Measurements from ENCODE around the gene TEX2.

DNA sequence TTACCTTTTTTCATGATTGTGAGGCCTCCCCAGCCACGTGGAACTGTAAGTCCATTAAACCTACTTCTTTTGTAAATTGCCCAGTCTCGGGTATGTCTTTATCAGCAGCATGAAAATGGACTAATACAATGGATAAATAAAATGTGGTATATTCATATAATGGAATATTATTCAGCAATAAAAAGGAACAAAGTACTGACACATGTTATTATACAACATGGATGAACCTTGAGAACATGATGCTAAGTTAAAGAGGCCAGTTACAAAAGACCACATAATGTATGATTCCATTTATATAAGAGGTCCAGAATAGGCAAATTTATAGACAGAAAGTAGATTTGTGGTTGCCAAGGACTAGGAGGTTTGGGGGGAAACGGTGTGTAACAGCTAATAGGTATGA lies 138.5 kb downstream of the TEX2 start:
- TF ChIP-seq, protein P1, sequence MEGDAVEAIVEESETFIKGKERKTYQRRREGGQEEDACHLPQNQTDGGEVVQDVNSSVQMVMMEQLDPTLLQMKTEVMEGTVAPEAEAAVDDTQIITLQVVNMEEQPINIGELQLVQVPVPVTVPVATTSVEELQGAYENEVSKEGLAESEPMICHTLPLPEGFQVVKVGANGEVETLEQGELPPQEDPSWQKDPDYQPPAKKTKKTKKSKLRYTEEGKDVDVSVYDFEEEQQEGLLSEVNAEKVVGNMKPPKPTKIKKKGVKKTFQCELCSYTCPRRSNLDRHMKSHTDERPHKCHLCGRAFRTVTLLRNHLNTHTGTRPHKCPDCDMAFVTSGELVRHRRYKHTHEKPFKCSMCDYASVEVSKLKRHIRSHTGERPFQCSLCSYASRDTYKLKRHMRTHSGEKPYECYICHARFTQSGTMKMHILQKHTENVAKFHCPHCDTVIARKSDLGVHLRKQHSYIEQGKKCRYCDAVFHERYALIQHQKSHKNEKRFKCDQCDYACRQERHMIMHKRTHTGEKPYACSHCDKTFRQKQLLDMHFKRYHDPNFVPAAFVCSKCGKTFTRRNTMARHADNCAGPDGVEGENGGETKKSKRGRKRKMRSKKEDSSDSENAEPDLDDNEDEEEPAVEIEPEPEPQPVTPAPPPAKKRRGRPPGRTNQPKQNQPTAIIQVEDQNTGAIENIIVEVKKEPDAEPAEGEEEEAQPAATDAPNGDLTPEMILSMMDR (IDR thresholded peaks at IDR 0.05) = no peak
- TF ChIP-seq POLR2A (IDR thresholded peaks at IDR 0.05) = no peak

Data from sigmoid colon (tissue), 3 donors.